ENCODE data around the gene NUP107.

Gene NUP107

DNA sequence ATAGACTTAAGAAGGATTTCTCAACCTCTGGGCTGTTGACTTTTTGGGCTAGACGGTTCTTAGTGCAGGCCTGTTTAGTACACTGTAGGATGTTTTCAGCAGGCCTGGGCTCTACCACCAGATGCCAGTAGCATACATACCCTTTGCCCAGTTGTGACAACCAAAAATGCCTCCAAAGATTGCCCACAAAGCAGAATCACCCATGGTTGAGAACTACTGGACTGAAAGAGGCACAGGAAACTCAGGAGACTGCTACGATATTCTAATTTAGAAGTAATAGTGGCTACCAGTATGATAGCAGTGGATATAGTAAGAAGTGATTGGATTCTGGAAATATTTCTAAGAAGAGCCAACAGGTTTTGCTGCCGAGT lies 74.6 kb downstream of the NUP107 start:
- TF ChIP-seq, protein P1, sequence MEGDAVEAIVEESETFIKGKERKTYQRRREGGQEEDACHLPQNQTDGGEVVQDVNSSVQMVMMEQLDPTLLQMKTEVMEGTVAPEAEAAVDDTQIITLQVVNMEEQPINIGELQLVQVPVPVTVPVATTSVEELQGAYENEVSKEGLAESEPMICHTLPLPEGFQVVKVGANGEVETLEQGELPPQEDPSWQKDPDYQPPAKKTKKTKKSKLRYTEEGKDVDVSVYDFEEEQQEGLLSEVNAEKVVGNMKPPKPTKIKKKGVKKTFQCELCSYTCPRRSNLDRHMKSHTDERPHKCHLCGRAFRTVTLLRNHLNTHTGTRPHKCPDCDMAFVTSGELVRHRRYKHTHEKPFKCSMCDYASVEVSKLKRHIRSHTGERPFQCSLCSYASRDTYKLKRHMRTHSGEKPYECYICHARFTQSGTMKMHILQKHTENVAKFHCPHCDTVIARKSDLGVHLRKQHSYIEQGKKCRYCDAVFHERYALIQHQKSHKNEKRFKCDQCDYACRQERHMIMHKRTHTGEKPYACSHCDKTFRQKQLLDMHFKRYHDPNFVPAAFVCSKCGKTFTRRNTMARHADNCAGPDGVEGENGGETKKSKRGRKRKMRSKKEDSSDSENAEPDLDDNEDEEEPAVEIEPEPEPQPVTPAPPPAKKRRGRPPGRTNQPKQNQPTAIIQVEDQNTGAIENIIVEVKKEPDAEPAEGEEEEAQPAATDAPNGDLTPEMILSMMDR (IDR thresholded peaks at IDR 0.05; ENCODE audit: low read depth, low read length): no peak
- no peak for DNase-seq (ENCODE audit: low read depth in 2 of 2)
- H3K4me3 ChIP-seq (replicated peaks in 1 of 2; ENCODE audit: low read depth in 2 of 2, low read length in 2 of 2): no peak overlapping the region

DNA sequence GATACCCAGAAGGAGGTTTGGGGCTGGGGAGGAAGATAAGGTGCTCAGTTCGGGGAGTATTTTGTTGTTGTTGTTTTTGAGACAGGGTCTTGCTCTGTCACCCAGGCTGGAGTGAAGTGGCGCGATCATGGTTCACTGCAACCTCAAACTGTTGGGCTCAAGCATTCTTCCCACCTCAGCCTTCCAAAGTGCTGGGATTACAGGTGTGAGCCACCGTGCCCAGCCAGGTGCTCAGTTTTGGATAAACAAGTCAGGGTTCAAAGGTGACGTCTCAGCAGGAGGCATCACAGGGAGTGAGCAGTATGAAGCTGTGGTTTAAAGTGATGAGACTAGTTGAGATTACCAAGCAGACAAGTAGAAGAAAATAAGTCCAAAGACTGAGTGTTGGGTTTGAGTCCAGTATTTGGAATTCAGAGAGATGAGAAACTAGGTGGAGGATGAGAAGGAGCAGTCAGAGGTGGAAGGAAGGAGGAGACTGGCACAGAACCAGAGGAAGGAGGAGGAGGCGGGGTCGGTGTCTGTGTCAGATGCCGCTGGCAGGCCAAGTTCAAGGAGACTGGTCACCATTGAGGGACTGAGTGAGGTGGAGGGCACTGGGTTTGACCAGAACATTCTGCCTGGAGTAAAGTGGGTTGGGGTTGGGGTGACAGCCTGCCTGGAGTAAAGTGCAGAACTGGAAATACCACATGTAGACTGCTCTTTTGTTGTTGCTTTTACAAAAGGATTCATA lies 75.3 kb downstream of the NUP107 start:
- DNase-seq (ENCODE audit: low read depth in 2 of 2): no peak
- TF ChIP-seq, protein P1 (IDR thresholded peaks at IDR 0.05; ENCODE audit: low read depth, low read length): no peak
- H3K4me3 ChIP-seq (replicated peaks in 1 of 2; ENCODE audit: low read depth in 2 of 2, low read length in 2 of 2): no peak overlapping the region

DNA sequence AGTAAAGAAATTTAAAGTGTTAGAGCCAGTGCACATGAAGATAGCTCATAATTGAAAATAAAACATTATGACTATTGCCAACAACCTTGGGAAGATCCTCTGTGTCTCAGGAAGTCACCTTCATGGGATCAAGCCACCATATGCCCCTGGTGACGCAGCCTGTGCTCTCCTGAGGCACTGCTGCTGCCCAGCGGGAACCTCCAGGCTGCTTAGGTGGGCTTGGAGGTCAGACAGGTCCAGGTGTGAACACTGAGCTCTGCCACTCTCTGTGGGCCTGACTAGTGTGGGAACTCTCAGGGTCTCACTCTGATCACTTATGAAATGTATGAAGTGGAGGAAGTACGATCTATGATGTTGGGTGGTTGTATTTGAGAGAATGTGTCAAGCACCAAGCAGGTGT lies 75.9 kb downstream of the NUP107 start:
- no peak for DNase-seq (ENCODE audit: low read depth in 2 of 2)
- H3K4me3 ChIP-seq (replicated peaks in 1 of 2; ENCODE audit: low read depth in 2 of 2, low read length in 2 of 2): no peak overlapping the region
- TF ChIP-seq, protein P1 (IDR thresholded peaks at IDR 0.05; ENCODE audit: low read depth, low read length): no peak

DNA sequence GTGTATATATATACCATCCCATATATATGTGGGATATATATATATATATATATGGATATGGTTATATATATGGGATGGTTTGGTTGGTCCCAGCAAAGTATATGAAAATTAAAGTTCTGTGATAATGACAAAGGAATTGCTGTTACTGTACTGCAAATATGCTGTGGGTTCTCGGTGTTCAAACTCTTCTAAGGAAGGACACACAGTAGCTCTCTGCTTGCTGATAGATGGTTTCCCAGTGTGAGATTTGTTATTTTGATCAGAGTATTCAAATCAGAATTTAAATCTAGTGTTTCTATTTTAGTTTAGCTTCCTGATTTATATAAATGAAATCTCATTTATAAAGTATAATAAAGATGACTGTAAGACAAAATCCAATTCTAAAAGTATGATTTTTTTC lies 78.9 kb downstream of the NUP107 start:
- DNase-seq (ENCODE audit: low read depth in 2 of 2): no peak
- H3K4me3 ChIP-seq (replicated peaks in 1 of 2; ENCODE audit: low read depth in 2 of 2, low read length in 2 of 2): no peak overlapping the region
- TF ChIP-seq, protein P1 (IDR thresholded peaks at IDR 0.05; ENCODE audit: low read depth, low read length): no peak

DNA sequence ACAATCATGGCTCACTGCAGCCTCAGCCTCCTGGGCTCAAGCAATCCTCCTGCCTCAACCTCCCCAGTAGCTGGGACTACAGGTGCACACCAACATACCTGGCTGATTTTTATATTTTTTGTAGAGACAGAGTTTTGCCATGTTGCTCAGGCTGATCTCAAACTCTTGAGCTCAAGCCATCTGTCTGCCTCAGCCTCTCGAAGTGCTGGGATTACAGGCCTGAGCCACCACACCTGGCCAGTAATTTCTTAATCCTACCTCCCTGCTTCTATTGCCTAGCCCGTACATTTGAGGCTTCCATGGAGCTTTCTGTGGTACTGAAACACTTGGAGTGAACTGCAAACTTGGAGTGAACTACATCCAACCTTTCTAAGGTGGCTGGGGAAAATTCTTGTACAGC lies 79.9 kb downstream of the NUP107 start:
- DNase-seq (ENCODE audit: low read depth in 2 of 2): no peak
- no peak overlapping the region for H3K4me3 ChIP-seq (replicated peaks in 1 of 2; ENCODE audit: low read depth in 2 of 2, low read length in 2 of 2)
- TF ChIP-seq, protein P1 (IDR thresholded peaks at IDR 0.05; ENCODE audit: low read depth, low read length): no peak

DNA sequence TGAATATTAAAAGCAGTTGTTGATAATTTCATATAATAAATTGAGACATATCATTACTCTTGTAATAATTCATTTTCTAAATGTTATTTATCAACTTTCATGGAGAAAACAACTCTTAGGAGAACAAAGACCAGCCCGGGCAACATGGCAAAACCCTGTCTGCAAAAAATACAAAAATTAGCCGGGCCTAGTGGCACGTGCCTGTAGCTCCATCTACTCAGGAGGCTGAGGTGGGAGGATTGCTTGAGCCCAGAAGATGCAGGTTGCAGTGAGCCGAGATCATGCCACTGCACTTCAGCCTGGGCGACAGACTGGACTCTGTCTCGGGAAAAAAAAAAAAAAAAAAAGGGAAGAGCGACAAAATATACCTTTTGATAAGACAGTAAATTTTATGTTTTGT lies 80.4 kb downstream of the NUP107 start:
- H3K4me3 ChIP-seq (replicated peaks in 1 of 2; ENCODE audit: low read depth in 2 of 2, low read length in 2 of 2): no peak overlapping the region
- TF ChIP-seq, protein P1 (IDR thresholded peaks at IDR 0.05; ENCODE audit: low read depth, low read length): no peak
- DNase-seq (ENCODE audit: low read depth in 2 of 2): no peak

DNA sequence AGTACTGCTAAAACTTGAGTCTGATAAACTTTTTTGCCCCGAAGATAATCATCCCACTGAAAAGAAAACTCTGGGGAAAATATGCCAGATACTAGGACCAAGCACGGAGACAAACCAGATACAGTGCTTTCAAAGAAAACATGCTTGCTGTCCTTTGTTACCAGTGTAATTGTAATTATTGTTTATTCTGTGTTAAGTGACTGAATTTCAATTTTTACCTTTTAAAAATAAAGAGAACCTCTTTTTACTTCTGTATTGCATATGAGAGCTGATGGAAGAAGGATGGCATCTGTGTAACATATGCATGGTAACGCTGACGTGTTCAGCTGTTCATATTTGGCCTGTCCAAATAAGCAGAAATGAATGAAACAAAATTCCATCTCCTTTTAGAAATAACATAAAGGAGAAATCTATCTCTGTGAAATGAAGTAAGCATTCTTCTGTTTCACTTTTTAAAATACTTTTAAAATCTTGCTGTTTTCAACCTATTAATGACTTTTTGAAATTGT lies 81.7 kb downstream of the NUP107 start:
- TF ChIP-seq, protein P1 (IDR thresholded peaks at IDR 0.05; ENCODE audit: low read depth, low read length): no peak
- no peak overlapping the region for H3K4me3 ChIP-seq (replicated peaks in 1 of 2; ENCODE audit: low read depth in 2 of 2, low read length in 2 of 2)
- no peak for DNase-seq (ENCODE audit: low read depth in 2 of 2)
